ENCODE data around the gene CNTF.
"Not testable (repeated sequence)": the region's sequence is repeated elsewhere in the genome, so short reads cannot be mapped to it uniquely, and the experiment has no call there.

Gene CNTF, protein sequence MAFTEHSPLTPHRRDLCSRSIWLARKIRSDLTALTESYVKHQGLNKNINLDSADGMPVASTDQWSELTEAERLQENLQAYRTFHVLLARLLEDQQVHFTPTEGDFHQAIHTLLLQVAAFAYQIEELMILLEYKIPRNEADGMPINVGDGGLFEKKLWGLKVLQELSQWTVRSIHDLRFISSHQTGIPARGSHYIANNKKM

DNA sequence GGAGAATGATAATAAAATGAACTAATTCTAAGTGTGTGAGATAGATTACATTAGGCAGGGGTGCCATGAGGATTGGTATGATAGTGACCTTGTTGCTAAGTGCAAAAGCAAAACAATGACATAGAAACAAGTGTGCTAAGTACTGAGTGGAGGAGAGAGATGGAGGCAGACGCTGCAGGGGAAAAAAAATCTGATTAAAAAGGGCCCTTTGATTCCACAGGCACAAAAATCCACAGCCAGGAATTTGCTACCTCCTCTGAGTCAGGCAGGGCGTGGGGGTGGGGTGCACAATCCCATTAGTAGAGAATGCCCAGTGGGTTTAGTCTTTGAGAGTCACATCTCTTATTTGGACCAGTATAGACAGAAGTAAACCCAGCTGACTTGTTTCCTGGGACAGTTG, at the start of gene CNTF:
TSS of gene CNTF (plus strand) at position 322 of the 400 bp plus-strand sequence. CDS start 88 bp downstream, outside the sequence.
- DNase-seq (ENCODE audit: low read depth in 2 of 2), result no peak

DNA sequence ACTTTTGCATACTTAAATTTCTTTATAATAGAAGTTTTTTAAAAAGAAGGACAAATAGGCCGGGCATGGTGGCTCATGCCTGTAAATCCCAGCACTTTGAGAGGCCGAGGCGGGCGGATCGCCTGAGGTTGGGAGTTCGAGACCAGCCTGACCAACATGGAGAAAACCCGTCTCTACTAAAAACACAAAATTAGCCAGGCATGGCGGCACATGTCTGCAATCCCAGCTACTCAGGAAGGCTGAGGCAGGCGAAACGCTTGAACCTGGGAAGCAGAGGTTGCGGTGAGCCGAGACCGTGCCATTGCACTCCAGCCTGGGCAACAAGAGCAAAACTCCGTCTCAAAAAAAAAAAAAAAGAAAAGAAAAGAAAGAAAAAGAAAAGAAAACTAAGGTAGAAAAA, 49.6 kb upstream of the CNTF start:
- DNase-seq (ENCODE audit: low read depth in 2 of 2), result not testable (repeated sequence)

DNA sequence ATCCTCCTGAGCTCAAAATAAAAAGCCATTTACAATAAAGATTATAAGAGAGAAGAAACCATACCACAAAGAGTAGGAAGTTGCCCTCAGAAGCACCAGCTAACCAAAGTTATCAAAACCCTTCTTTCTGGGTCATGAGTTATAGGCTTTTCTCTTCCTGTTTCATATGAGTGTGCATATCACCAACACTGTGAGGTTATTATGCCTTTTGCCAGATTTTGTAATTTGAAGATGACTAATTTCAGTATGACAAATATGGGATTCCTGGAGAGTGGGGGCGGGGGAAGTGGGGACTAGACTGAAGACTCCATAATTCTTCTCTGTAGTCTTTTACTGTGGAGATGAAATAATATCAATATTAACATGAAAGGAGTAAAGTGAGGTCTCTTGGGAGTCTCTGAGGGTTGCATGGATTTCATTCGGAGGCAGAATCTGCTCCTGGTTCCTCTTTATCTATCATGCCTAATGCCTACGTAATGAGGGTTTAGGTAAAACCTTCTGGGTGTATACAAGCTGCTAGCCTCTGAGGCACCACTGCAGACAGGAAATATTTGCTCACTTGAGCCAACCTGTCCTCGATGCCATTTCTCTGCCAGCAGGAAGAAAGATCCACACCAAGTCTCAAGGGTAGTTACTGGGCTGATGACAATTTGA, 48.9 kb upstream of the CNTF start:
- DNase-seq (ENCODE audit: low read depth in 2 of 2), result peak; percentile 66 to 69

DNA sequence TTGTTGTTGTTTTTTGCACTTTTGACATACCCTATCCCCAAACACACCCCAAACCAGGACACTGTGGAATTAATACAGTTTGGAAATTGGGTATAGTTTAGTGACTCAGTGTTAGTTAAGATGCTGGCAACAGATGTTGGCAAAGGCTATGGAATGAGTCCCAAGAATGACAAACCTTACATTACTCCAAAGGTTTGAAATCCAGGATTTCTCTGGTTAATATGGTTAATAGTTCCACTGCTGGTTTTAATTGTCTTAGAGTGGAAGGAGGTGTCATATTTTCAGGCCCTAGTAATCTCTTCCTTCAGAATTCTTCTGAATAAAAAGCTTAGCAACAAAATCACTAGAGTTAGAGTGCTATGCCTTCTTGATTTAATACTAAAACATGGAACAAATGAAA, 47.6 kb upstream of the CNTF start:
- peak; percentile 69 to 71 for DNase-seq (ENCODE audit: low read depth in 2 of 2)

DNA sequence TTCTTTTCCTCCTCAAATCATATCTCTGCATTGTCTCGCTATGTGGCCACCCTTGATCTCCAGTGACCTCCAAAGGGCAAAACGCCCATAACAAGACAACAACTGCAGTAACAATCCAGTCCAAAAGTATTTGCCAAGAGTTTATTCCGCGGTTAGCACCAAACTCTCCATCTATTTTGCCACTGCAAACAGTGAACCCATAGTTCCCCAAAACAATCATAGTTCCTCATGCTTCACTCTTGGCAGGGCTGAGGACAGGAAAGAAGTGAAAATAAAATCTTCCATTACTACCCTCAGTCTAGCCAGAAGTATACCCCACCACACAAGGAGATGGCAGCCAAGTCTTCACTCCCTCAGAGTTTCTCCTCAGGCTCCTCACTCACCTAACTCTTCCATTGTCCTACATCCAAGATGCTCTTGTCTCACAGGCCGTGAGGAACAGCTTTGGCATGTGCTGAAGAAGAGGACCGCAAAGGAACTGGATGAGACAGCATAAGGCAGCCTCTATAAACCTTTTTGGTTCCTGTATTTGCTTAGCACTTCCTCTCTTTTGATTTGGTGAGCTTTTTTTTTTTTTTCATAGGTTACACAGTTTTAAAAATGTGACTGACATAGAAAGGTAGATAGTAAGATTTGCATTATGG, 47.0 kb upstream of the CNTF start, which contains the start of gene LPXN:
TSS of gene LPXN (minus strand) at position 480 of the 644 bp plus-strand sequence. CDS start at position 396, 84 bp downstream.
- DNase-seq (ENCODE audit: low read depth in 2 of 2), result no peak

DNA sequence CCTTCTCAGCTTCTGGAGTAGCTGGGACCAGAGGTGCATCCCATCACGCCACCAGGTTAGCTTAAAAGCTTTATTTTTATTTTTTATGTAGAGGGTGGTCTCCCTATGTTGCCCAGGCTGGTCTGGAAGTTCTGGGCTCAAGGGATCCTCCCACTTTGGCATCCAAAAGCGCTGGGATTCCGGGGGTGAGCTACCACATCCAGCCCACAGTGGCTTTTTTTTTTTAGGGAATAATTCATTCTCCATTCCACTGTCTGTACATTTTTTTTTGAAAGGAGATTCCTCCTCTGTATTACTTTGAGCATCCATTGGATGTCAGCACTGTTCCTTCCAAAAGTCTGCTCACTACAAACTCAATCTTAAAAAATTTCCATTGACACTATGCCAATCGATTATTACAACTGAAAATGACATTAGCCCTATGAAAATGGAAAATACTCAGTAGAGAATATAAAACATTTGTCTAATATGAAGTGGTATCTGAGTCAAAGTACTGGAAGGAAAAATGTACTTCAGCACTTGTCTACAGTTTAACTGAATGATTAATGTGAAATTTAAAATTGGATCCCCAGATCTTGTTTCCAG, 45.5 kb upstream of the CNTF start:
- DNase-seq (ENCODE audit: low read depth in 2 of 2), result no peak

DNA sequence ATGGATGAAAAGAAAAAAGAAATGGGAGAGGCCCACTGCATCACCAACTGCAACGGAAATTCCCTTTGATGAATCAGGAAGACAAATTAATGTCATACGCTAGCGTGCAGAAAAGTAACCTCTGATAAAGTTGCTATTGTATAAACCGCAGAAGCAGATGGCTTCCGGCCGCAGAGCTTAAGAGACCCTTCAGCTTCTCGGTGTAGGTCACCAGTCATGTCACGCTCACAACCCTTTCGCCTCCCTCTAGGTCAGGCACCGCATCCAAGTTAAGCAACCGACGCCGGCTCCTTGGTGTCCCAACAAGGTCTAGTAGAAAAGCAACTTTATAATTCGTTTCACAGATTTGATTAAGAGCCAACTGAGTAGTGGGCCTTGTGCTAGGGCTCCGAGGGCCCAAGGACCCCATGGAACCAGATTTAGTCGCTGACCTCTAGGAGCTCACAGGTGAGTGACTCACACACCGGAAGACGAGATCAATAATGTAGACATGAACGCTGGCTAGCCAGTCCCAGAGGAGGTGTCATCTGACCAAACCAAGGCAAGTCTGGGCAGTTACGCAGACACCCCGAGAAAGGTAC, 44.8 kb upstream of the CNTF start:
- peak; percentile 66 to 70 for DNase-seq (ENCODE audit: low read depth in 2 of 2)

DNA sequence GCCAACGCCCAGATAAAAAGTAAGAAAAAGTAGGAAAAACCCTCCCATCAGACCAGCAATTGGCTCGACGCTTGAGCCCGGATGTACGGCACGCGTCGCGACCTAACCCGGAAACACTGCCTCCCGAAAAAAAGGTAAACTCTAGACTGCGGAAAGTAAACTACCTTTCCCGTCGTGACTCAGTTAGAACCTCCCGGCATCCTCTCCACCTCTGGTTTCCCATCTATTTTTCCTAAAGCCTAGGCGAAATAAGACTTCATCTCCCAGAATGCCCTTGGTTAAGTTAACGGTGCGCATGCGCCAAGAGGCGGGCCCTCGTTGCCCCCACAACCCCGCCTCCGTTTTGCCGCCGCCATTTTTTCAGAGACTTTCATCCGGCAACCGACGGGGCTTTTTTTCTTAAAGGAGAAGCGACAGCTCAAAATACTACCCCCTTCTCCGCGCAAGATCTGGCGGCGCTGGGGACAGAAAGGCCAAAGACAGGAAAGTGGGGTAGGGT, 44.3 kb upstream of the CNTF start:
- DNase-seq (ENCODE audit: low read depth in 2 of 2), result peak; percentile 99

DNA sequence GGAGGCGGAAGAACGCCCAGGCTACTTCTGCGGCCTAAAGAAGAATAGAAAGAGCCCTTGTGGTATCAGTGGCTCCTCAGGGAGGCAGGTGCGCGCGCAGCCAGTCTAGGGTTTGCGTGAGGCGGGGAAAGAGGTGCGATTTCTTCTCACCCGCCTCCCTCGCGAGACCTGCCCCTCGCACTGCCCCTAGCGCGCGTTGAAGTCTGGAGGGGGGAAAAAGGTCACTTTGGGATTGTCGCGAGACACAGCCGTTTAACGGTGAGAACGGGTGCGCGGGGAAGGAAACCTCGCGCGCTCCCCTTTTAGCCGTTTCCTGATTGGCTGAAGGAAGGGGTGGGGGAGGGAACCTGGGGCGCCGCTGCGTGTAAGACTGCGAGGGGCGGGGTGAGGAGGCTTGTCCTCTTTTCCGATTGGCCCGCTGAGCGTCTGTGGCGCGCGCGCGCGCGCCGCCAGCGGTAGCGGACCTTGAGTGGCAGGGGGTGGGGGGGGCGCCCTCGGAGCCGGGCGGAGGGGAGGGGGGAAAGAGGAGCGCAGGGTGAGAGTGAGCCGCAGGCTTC, 43.8 kb upstream of the CNTF start, which contains the start of gene ZFP91:
TSS of gene ZFP91 (plus strand) at position 429 of the 557 bp plus-strand sequence. CDS start 219 bp downstream, outside the sequence.
- peak; percentile 97 for DNase-seq (ENCODE audit: low read depth in 2 of 2)

DNA sequence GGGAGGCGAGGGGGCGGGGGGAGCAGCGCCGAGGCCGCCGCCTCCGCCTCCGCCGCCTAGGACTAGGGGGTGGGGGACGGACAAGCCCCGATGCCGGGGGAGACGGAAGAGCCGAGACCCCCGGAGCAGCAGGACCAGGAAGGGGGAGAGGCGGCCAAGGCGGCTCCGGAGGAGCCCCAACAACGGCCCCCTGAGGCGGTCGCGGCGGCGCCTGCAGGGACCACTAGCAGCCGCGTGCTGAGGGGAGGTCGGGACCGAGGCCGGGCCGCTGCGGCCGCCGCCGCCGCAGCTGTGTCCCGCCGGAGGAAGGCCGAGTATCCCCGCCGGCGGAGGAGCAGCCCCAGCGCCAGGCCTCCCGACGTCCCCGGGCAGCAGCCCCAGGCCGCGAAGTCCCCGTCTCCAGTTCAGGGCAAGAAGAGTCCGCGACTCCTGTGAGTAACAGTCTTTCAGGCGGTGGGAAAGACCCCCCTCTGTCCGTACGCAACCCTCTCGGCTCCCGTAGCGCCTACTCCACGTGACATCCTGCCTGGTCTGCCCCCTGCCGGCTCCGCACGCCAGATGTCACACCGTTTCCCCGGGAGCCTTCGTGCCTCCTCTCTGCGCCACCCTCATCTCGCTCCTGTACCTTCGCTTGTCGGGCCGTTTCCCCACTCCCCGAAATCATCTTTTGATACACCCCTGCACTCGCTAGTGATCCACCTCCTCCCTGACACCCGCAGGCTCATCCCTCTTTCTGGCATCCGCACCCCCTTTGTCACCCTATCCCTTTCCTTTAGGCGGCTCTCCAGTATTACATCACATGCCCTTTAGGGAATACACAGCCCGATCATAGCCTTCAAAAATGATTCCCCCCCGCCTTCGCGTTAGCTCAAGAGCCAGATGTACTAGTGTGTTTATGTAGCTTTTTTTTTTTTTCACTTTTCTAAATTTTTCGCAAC, 43.0 kb upstream of the CNTF start:
- DNase-seq (ENCODE audit: low read depth in 2 of 2), result peak; percentile 81 to 83

DNA sequence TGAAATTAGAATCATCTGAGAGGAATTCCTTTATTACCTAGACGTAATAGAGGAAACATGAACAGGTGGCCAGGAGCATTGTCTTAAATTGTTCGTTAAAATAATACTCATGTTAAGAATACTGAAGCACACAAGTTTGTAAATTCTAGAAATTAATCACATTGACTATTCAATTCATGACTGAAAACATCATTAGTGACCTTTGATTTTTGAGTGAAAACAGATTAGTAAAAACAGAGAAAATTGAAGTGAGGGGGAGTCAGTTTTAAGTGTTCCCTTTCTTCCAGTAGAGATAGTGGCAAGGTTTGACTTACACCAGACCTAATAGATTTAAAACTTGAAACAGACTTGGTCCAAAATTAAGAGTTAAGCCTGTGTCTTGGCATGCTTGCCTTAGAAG, 42.2 kb upstream of the CNTF start:
- DNase-seq (ENCODE audit: low read depth in 2 of 2), result no peak

DNA sequence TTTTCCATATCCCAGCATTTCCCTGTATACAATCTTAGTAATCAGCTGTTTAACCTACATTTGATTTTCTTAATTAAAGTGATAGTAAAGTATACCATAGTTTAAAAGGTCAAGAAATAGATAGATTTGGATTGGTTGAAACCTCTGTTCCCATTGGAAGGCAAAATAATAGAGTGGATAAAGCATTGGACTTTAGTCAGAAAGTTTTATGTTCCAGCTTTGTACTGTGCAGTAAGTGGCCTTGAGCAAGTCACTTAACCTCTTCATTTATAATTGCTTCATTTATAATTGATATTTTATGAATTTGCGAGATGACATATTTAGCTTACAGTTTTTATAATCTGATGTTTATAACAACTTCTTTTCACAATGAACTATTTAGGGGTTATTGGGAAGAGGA, 40.0 kb upstream of the CNTF start:
- DNase-seq (ENCODE audit: low read depth in 2 of 2), result no peak

DNA sequence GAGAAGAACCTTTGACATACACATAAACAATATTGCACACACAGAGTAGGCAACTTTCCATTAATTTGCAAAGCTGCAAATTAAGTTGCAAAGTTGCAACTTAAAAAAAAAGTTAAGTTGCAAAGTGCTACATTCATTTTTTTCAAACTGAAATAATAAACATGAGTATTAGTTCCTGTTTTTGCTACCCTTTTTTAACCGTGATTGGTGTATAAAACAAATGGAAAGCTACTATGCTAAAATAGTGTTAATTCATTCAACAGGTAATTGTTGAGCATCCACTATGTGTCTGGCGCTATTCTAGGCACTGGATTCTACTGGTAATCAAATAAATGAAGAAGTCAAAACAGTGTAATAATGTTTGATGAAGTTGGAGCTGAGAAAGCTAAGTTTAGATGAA, 35.5 kb upstream of the CNTF start:
- DNase-seq (ENCODE audit: low read depth in 2 of 2), result no peak

DNA sequence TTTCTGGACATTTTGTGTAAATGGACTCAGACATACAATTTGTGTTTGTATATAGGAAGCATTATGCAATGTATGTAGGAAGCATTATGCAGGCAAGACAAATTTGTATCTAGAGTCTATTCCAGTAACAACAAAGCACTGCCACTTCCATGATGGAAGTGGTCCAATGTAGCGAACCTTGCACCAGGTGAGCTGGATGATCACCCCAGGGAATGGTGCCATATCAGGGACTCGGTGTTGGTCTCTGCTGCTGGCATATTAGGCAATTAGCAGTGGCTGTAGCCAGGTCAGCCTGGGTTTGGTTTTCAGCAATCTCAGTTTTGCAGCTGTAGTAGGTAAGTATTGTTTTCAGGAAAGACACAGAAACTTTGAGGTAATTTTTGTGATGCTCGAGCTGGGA, 30.8 kb upstream of the CNTF start:
- no peak for DNase-seq (ENCODE audit: low read depth in 2 of 2)

DNA sequence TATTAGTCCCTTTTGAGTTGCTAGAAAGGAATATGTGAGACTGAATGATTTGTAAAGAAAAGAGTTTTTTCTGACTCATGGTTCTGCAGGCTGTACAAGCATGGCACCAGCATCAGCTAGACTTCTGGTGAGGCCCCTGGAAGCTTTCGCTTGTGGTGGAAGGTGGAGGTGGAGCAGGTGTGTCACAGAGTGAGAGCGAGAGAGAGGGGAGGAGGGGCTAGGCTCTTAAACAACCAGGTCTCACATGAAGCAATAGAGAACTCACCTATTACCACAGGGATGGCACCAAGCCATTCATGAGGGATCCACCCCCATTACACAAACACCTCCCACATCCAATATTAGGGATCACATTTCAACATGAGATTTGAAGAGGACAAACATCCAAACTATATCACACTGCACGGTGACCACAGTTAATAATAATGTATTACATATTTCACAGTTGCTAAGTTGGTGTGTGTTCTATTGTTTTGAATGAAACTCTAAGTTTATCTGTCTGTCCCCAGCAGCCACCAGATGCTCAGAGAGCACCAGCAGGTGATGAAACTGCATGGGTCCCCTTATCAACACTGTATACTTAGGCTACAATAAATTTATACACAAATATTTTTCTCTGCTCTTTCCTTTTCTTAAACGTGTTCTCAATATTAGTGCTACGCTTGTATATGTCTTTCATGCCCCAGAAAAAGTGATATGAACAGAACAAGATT, 29.5 kb upstream of the CNTF start:
- no peak for DNase-seq (ENCODE audit: low read depth in 2 of 2)

DNA sequence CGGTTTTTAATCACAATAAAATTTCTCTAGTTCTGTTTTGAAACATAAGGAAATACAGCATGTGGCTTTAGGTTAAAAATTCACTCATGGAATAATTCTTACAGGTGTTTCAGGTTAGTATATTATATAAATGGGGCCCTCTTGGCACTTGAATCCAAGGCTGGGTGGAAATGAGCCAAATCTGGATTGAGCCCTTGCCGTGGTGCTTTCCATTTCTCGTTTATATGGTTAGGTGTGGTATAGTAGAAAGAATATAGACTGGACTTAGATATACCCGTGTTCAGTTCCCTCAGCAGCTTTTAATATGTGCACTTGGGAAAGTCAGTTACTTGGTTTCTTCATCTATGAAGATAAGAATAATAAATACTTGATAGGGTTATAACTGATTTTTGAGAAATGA, 27.6 kb upstream of the CNTF start:
- DNase-seq (ENCODE audit: low read depth in 2 of 2), result no peak

DNA sequence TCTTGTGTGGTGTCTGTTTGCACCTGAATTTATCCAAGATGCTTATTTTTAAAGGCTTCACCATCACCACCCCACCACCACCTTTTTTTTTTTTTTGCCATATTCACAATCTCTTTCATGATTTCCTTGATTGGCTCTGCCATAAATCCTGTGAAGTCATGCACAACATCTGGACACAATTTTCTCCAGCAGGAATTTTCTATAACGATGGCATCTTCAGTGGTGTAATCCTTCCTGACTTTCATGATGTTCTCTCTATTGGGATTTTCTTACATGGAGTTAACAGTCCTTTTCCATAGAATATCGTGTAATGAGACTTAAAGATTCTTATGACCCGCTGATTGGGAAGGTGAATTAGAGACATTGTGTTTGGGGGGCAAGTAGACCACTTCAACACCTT, 25.8 kb upstream of the CNTF start:
- DNase-seq (ENCODE audit: low read depth in 2 of 2), result no peak

DNA sequence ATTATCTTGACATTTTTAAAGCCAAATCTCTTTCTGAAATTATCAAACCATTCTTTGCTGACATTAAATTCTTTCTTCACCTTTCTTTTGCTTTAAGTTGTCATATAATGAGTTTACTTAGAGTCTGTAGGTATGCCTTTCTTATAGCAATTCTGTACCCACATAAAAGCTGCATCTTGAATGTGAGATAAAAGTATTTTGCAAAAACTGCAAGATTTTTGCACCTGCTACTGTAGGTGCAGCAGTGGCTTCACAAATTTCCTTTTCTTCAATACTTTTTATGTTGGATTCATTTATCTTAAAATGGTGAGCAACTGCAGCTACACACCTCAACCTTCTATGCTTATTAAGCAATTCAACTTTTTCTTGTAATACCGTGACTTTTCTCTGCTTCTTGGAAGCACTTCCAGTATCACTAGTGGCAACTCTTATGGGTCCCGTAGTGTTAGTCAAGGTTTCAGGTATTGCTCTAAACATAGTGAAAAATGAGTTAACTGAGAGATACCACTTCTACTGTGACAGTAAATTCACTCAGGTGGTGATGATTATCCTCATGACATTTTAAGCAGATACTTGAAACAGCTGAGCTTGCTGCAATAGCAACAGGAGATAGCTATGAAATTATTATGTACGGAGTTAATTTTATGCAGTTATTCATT, 24.9 kb upstream of the CNTF start:
- no peak for DNase-seq (ENCODE audit: low read depth in 2 of 2)

DNA sequence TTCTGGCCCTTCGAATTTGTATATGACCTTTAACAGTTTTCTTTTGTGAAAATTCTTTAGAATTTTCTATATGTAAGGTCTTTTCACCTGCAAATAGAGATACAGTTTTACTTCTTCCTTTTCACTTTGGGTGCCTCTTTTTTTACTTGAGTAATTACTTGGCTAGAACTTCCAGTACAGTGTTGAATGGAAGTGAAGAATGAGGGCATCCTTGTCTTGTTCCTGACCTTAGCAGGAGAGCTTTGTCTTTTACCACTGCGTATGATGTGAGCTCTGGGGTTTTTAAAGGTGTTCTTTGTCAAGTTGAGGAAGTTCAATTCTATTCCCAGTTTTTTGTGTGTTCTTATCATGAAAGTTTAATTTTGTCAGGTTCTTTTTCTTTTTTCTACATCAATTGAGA, 22.0 kb upstream of the CNTF start:
- no peak for DNase-seq (ENCODE audit: low read depth in 2 of 2)
